Measurements from ENCODE around the gene RBM4B. TPM values are rescaled to one million over a fixed set of nuclear protein-coding genes. Genes with fewer than 3 reads are reported as not detected.

RBM4B gene
- total RNA-seq, 4 donors from 2014 or later = 10.3 to 13.2 (median 12.2) TPM

- H3K4me1 ChIP-seq = no peaks in the 10 kb centered on the region
- 100% methylated on average over 2 of the region's 2 CpGs for WGBS
These were observed 6.9 kb upstream of the RBM4B start for GRCh38 chr11:66684635-66685034.

DNA sequence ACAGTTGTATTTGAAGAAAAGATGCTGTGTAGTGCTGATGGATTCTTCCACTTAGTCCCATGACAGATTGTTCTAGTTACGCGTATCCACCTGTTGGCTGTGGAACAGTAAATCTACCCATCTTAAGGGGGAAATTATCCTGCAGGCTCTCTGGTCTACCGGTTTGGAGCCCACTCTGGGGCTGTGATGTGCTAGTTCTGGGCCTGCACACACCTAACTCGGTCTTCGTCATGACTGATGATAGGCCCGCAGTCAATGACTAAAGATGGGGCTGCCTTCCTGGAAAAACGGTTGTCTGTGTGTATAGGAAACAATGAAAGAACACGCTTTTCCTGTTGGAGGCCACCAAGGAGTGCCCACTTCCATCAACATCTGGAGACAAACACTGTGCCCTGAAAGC lies 6.2 kb upstream of the RBM4B start:
- Histone ChIP-seq H3K27me3 (no peaks in the 10 kb centered on the region), H3K27ac (replicated peaks in 1 of 4) (no peak overlapping the region), H3K4me1 (peaks cover 0 to 3% (median 0%) of the 10 kb centered on the region in 4 donors), H3K9me3 (no peaks in the 10 kb centered on the region), H3K36me3 (no peaks in the 10 kb centered on the region), H3K4me3 (no peak overlapping the region)
- no peak for TF ChIP-seq POLR2A (IDR thresholded peaks at IDR 0.05; ENCODE audit: low read depth)
- no peak for TF ChIP-seq POLR2AphosphoS5 (IDR thresholded peaks at IDR 0.05)
- no peak for TF ChIP-seq EP300 (IDR thresholded peaks at IDR 0.05)
- TF ChIP-seq, protein P1, sequence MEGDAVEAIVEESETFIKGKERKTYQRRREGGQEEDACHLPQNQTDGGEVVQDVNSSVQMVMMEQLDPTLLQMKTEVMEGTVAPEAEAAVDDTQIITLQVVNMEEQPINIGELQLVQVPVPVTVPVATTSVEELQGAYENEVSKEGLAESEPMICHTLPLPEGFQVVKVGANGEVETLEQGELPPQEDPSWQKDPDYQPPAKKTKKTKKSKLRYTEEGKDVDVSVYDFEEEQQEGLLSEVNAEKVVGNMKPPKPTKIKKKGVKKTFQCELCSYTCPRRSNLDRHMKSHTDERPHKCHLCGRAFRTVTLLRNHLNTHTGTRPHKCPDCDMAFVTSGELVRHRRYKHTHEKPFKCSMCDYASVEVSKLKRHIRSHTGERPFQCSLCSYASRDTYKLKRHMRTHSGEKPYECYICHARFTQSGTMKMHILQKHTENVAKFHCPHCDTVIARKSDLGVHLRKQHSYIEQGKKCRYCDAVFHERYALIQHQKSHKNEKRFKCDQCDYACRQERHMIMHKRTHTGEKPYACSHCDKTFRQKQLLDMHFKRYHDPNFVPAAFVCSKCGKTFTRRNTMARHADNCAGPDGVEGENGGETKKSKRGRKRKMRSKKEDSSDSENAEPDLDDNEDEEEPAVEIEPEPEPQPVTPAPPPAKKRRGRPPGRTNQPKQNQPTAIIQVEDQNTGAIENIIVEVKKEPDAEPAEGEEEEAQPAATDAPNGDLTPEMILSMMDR (IDR thresholded peaks at IDR 0.05) = no peak
- intact Hi-C loops (cut with DNase I) = no loop called here
- WGBS = 89% methylated on average over 8 of the region's 8 CpGs
- no peak for DNase-seq (ENCODE audit: extremely low spot score)

More at GRCh38 chr11:66684635-66685034, 6.9 kb upstream of the RBM4B start:
- no peak for DNase-seq (ENCODE audit: extremely low spot score)
- TF ChIP-seq POLR2AphosphoS5 (IDR thresholded peaks at IDR 0.05) (no peak), POLR2A (IDR thresholded peaks at IDR 0.05; ENCODE audit: low read depth) (no peak), EP300 (IDR thresholded peaks at IDR 0.05) (no peak)
- TF ChIP-seq, protein P1 (IDR thresholded peaks at IDR 0.05) = no peak
- no peaks in the 10 kb centered on the region for H3K9me3 ChIP-seq
- H3K27ac ChIP-seq (replicated peaks in 1 of 4) = no peak overlapping the region
- H3K27me3 ChIP-seq = no peaks in the 10 kb centered on the region
- H3K4me3 ChIP-seq = no peak overlapping the region
- H3K36me3 ChIP-seq = no peaks in the 10 kb centered on the region
- intact Hi-C loops (cut with DNase I) = no loop called here

DNA sequence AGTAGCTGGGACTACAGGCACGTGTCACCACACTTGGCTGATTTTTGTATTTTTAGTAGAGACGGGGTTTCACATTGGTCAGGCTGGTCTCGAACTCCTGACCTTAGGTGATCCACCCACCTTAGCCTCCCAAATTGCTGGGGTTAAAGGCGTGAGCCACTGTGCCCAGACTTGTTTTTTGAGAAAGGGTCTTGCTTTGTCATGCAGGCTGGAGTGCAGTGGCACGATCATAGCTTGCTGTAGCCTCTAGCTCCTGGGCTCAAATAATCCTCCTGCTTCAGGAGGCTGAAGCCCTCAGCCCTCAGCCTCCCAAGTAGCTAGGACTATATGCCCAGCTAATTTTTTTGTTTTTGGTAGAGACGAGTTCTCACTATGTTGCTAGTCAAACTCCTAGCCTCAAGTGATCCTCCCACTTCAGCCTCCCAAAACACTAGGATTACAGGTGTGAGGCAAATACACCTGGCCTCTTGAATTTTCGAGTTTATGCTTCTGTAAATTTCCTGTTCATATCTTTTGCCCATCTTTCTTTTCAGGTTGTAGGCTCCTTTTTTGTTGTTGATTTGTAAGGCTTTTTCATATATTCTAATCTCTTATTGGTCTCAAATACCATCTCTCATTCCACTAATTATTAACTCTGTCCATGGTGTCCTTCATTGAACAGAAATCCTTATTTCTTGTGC lies 3.4 kb upstream of the RBM4B start:
- no peak for DNase-seq (ENCODE audit: extremely low spot score)
- Histone ChIP-seq H3K36me3 (no peaks in the 10 kb centered on the region), H3K27me3 (no peaks in the 10 kb centered on the region), H3K4me3 (no peak overlapping the region), H3K27ac (replicated peaks in 1 of 4) (no peak overlapping the region), H3K4me1 (peaks cover 10 to 24% (median 15%) of the 10 kb centered on the region in 4 donors), H3K9me3 (no peaks in the 10 kb centered on the region)
- TF ChIP-seq EP300 (IDR thresholded peaks at IDR 0.05) (no peak), POLR2AphosphoS5 (IDR thresholded peaks at IDR 0.05) (no peak), POLR2A (IDR thresholded peaks at IDR 0.05; ENCODE audit: low read depth) (no peak)
- TF ChIP-seq, protein P1 (IDR thresholded peaks at IDR 0.05) = no peak
- WGBS = 93% methylated on average over 7 of the region's 7 CpGs
- intact Hi-C loops (cut with DNase I) = no loop called here

DNA sequence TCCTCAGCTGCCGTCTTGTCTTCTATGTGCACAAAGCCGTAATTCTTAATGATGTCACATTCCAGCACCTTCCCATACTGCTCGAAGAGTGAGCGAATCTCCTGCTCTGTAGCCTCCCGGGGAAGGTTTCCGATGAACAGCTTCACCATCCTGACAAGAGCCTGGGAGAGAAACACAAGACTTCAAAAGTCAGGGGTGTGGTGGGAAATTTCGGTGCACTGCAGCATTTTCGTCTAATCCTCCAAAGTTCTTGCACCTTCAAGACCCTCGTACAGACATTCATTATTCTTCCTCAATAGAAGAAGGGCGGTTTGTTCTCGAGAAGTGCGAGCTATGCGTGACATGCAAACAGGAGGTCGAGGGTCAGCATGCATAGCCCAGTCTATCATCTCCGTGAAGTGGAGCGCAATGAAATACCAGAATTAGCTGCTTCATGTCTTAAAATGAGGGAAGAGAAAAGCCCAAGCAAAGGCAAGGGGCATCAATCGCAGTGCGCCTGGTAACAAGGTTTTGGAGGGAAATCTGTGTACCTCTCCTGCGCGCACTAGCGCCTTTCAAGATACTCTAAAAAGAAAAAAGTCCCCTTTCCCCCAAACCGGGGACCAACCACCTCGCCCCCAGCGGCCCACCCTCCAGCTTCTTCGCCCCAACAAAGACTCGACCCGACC lies 622 bp downstream of the RBM4B start:
- 8% methylated on average over 27 of the region's 27 CpGs for WGBS
- peaks cover 28 to 57% (median 45%) of the 10 kb centered on the region in 4 donors for H3K4me1 ChIP-seq
- H3K27me3 ChIP-seq = no peaks in the 10 kb centered on the region
- no peak for DNase-seq (ENCODE audit: extremely low spot score)
- peak overlapping the region; percentile 87 to 98 (median 92) for H3K27ac ChIP-seq (replicated peaks in 1 of 4)
- intact Hi-C loops (cut with DNase I) = loop anchor here (5.0 kb wide), 1 partner anchor 85 kb away; the partner anchor contains the start of genes CCDC87 and CCS
- H3K9me3 ChIP-seq = no peaks in the 10 kb centered on the region
- H3K36me3 ChIP-seq = no peaks in the 10 kb centered on the region
- H3K4me3 ChIP-seq = peak overlapping the region; percentile 70 to 92 (median 78)
- TF ChIP-seq POLR2A (IDR thresholded peaks at IDR 0.05; ENCODE audit: low read depth) = no peak
- TF ChIP-seq, protein P1 (IDR thresholded peaks at IDR 0.05) = no peak
- TF ChIP-seq POLR2AphosphoS5 (IDR thresholded peaks at IDR 0.05) = no peak
- no peak for TF ChIP-seq EP300 (IDR thresholded peaks at IDR 0.05)
